Activated CD4-positive, alpha-beta T cell treated with anti-CD3 and anti-CD28 coated beads, Interleukin-10, Interleukin-2, amounts not matched to agents 100 ng/mL and 50 ng/mL, durations not matched to agents 16 hours and 8 hours (primary cell): ENCODE data around the gene LMF1.

Experiments
- DNase-seq: peaks from one replicate; pipeline ENCODE4 v3.0.0-alpha.2; 2020

The LMF1 gene

DNA sequence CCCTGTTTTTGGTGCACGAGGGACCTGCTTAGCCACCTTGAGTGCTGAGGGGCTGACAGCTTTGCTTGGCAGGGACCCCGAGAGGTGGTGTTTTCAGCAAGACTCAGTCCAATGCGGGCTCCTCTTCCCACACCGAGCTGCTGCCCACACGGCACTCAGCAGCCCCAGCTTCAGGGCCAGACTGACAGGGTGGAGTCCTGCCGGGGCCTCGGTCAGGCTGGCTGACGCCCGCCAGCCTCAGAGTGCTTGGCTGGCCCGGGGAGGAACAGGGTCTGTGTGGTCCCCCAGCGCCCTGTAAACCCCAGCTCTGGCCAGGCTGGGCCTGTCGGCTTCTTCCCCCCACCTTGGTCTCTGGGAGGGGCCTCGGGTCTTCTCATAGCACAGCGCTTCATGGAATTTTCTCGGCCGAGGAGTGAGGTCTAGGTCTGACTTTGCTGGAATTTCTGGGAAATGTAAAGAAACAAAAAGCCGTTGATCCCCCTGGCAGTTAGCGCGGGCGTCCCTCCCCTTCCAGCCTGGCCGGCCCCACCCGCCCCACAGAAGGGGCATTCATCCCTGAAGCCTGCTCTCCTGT, 13.4 kb upstream of the LMF1 start:
- DNase-seq: no peak

DNA sequence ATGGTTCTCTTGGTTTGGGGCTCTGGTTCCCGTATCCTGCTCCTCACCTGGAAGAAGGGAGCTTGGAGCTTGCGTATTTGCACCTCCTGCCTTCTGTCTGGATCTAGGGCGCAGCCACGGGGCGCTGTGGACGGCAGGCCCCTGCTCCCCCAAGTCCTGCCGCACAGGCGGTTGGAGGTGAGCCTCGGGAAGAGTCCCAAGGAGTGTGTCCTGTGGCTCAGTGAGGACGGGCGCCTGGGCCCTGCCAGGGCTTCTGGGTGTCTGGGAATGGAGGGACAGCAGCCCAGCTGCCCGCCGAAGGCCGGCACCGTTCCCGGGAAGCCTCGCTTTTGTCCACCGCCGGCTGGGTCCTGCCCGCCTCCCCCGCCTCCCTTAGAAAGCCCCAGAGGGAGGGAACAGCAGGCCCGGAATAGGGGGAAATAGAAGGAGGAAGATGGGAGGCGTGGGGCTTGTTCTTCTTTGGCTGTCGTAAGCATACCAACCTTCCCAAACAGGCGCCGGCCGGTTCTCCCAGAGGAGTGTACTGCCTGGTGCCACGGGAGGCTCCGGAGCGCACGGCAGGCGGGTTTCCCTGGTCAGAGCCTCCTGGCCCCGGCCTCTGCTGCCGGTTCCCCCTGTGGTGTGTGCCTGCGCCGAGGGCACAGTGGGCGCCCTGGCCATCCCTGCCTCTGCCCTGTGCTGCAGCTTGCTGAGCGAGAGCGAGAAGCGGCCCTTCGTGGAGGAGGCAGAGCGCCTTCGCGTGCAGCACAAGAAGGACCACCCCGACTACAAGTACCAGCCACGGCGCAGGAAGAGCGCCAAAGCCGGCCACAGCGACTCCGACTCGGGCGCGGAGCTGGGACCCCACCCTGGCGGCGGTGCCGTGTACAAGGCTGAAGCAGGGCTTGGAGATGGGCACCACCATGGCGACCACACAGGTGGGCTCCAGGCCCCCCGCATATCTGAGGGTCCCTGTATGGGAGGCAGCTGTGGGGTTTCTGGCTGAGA, 12.6 kb upstream of the LMF1 start:
- DNase-seq: no peak

DNA sequence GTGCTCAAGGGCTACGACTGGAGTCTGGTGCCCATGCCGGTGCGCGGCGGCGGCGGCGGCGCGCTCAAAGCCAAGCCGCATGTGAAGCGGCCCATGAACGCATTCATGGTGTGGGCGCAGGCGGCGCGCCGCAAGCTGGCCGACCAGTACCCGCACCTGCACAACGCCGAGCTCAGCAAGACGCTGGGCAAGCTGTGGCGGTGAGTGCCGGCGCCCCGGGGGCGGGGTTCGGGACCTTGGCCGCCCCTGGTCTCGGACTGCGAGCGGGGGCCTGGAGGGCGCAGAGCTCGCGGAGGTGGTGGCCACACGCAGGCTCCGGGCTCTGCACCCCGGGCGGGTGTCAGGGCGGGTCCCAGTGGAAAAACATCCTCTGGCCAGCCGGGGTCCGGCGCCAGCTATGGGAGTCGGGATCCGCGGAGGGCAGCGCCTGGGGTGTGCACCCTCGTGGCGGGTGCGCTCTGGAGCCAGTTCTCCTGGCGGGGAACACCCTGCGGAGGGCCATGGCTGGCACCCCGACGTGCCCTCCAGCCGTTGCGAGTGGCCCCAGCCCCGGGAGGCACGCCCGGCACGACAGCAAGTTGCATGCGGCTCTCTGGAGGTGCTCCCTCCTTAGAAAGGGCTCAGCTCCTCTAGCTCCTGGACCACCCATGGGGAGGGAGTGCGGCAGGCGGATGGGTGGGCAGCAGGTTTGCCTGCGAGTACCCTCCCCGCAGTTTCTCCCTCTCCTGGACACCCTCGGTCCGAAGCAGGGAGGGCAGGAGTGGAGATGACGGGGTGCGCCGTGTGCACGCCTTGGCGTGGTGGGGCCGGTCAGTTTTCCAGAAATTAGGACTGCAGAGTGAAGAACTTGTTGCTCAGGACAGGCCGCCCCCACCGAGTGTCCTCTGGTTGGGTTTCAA, 11.6 kb upstream of the LMF1 start:
- no peak for DNase-seq

DNA sequence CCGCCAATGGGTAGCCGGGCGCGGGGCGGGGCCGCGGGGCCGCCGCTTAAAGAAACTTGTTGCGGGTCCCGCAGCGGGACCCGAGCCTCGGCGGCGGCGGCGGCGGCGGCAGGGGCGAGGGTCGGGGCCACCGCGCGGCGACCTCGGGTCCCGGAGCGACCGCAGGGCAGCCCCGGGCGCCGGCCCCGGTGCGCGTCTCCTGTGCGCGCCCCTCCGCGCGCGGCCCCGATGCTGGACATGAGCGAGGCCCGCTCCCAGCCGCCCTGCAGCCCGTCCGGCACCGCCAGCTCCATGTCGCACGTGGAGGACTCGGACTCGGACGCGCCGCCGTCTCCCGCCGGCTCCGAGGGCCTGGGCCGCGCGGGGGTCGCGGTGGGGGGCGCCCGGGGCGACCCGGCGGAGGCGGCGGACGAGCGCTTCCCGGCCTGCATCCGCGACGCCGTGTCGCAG, 10.9 kb upstream of the LMF1 start, which contains the start of gene SOX8:
Gene SOX8 (plus strand): TSS at position 76 of the 450 bp plus-strand sequence. CDS start 153 bp downstream, at position 229.
- DNase-seq: no peak

DNA sequence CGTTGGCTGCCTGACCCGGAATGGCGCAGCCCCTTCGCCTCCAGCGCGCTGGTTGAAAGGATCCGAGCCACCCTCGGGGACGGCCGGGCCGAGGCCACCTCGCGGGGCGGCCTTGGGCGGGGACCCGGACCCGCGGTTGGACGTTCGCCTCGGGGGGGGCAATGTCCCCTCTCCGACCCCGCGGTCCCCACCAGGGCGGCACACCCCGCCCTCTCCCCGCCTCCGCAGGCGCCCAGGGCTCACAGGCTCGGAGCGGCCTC, 9.7 kb upstream of the LMF1 start:
- no peak for DNase-seq

DNA sequence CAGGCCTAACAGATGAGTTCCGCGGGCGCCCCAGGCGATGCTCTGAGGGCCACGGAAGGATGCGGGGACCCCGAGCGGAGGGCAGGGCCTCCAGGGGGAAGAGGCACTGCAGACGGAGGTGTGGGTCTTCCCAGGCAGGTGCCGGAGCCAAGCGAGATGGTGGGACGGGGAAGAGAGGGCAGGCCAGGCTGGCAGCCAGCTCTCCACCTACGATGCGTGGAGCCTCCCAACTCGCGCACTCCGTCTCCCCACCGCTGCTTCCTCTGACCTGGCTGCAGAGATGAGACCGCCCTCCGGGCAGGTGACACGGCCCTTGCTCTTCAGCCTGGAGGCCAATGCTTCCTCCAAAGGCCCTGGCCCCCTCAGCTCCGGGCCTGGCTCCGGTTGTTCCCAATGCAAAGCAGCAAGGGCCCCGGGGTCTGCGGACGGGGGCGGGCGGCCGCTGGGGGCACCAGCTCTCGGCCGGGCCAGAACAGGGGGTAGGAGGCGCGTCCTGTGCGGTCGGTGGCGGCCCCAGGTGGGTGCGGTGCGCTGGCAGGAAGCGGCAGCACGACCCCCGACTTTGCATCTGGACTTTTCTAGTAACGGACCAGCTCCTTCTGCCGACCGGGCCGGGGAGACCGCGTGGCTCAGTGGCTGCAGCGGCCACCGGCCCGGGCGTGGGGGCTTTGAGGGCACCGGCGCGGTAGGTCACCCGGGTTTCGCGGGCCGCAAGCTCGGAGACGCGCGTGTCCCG, 9.2 kb upstream of the LMF1 start:
- DNase-seq: no peak

DNA sequence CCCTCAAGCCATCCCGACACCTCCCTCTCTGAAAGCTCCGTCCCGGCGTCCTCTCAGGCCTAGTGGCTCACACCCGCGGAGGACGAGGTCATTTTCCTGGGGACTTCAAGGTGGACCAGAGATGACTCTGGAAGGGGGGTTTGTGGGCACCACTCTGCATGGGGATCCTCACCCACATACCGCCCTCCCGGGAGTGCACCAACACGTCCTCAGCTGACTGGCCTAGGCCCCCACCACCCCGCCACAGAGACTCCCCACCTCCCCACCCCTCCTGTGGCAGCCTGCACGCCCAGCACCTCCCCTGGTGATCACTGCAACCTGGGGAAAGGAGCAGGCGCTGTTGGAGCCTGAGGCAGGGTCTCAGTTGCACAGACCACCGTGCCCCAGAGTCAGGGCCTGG, 8.4 kb upstream of the LMF1 start:
- DNase-seq: no peak

DNA sequence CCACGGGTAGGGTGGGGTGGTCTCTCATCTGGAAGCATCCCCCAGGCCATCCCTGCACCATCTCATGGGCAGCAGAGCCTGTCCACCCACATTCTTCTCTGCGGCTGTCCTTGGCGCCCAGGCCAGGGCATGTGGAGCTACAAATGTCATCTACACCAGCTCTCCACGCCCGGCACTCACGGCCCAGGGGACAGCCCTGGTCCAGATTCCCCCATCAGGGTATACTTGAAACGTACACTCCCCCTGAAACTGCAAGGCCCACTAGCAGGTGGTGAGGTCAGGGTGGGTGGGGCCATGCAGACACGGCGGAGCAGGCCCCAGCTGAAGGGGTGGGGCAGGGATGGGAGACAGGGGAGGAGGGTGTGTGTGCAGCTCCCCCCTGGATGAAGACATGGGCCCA, 7.6 kb upstream of the LMF1 start:
- no peak for DNase-seq

DNA sequence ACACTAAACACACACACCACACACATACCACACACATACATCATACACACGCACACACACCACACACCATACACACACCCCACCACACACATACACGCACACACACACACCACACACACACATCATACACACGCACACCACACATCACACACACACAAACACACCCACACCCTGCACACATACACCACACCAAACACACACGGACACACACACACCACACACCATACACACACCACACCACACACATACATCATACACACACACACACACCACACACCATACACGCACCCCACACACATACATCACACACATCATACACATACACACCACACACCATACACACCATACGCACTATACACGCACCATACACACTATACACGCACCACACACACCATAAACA, 7.1 kb upstream of the LMF1 start:
- DNase-seq: no peak

DNA sequence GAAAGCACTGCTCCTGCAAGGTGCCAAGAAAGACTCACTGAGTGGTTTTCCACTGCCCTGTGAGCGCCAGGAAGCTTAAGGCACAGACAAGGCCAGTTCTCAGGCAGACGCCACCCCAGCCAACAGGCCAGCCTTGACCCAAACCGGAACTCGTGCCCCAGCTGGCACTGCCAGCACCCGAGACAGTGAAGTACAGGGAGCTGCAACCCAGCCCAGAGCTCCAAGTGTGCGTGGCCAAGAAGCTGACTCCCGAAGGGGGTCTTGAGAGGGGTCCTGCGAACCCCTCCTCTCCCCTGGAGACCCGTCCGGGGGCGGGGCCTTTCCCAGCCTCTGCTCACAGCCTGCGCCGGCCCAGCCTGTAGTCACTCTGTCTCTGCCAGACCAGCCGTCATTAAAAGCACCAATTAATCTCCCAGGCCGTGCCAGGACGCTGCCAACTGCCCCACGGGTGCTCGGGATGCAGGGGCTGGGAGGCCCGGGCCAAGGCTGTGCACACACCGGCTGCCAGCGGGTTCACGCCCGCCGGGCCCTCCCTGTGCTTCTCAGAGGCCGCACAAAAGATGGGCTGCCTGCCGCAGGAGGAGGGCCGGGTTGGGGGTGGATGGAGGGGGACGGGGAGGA, 6.4 kb upstream of the LMF1 start:
- DNase-seq: no peak

DNA sequence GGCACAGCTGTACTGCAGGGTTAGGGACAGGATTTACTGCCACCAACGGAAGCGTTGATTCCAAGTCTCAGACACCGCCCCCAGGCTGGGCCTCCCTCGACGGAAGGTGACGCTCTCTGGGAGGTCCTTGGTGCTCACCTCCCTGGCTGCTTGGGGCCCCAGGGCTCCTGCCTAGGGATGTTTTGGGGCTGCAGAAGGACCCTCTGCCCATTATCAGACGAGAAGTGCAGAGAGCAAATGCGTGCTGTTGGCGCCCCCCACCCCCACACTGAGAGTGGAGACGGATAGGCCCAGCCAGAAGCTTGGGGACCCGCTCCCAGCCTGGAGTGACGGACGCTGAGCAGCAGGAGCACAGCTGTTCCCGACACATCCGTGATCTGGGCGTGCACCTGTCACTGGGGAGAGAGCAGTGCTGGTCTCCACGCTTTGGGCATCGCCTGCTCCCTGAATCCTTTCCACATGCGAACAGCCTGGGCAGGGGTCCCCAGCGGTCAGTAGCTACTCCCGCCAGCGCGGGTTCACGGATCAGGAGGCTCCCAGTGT, 5.7 kb upstream of the LMF1 start:
- peak; percentile 19 for DNase-seq

DNA sequence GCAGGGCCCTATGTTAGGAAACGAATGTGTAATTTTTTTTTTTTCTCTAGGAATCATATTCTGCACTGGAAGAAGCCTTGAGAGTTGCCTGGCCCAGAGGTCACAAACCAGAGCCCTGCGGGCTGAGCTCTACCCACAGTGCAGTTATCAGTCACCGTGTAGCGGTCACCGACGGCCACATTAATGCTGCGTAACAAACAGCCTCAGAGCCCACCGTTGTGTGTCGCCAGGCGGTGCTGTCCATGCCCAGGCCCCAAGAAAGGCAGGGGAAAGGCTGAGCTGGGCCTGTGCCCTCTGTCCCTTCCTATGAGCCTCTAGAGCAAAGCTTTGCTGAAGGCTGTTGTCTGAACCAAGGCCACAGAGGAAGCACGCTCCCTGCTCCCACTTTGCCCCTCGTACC, 4.5 kb upstream of the LMF1 start:
- DNase-seq: no peak

DNA sequence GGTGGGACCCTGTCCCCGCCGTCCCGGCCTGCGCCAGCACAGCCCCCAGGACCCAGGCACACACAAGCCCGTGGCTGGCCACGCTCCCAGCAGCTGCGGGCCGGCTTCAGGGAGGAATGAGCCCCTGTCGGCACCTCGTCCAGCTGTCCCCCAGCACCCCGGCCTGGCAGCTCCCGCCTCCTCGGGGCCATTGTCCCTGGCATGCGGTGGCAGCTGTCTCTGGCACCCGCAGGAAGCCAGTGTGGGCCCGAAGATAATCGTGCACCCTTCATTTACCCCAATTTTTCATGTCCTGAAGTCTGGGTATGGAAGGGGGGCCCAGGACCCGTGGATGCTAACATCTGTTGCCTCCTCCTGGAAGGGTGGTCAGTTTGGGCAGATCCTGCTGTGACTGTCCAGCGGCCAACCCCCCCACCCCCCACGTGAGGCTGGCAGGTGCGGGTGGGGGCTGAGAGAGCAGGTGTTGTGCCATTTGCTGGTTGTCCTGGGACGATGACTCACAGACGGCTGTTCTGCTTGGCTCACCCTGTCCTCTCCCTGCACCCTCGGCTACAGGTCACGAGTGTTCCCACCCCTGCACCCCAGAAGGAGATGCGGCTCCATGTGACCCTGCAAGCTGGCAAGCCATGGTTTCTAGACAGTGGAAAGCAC, 4.0 kb upstream of the LMF1 start:
- no peak for DNase-seq

DNA sequence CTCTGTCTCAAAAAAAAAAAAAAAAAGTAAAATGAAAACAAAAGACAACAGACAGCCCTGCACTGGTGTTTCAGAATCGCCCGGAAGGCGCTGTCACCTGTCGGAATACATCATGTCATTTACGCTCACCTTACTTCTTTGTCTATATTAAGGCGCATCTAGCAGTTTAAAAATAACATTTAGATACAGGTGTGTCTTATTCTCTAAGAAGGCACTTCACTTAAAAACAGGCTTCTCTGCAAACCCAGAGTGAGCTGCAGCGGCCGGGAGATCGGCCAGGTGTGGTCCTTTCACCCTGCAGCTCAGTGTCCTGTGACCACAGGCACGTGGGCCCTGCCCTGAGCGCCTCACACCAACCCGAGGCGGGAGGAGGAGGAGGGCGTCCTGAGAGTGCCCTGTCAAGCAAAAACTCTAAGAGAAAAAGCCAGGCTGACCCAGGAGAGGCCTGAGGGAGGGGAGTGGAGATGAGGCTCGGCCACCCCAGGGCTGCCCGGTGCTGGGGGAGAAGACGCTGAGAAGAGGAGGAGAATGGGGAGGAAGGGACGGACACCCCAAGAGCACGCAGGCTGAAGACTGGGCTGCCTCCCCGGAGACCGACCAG, 3.3 kb upstream of the LMF1 start:
- no peak for DNase-seq

DNA sequence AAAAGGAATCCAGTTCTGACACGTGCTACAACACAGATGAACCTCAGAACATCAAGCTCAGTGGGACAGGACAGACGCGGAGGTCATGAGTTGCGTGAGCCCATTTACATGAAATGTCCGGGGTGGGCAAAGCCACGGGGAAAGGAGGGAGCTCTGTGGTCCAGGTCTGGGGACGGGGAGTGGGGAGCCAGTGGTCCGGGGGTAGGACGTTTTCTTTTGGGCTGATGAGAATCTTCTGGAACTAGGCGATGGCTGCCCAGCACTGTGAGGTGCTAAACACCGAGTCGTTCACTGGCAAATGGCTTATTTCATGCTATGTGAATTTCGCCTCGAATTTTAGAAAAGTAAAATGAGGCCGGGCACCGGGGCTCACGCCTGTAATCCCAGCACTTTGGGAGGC, 2.6 kb upstream of the LMF1 start:
- no peak for DNase-seq

DNA sequence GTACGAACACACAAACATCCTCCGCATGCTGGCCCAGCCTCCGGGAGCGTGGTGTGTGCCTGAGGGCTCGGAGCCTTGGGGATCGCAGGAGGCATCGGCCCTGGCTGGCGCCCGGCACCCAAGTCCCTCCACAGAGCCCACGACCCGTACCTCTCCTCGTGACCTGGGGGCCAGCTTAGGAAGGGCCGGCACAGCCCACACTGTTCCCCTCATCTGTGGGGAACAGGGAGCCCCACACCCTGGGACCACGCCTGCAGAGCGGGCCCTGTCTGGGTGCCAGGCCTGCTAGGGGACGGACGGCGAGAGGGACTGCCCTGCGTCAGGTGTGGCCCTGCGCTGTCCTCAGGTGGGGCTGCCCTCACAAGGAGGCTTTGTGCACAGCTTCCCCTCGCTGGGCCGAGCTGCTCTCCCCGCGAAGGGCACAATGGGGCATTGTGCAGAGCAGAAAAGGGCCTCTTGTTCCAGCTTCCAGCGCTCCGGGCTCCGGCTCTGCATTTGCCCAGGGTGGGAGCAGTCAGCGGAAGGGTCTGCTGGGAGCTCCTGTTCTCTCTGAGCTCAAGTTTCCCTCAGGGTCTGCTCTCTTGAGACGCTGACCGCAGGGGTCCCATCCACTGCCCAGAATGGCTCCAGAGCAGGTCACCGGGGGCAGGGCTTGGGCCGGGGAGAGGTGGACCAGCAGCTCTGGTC, 1.7 kb upstream of the LMF1 start:
- DNase-seq: no peak

DNA sequence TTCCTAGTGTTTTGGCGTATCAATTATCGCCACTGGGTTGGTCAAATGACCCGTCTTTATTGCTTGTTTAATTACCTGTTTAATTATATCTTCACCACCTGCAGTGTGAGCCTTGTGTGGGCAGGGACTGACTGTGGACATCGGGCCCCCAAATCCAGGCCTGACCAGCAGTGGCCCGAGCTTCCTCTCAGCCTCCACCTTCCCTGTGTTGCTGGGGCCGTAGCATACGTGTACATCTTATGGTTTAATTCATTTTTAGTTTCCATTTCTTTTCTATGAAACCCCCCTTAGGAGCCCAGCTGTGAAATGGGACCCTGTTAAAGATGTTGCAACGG, 1.2 kb upstream of the LMF1 start:
- DNase-seq: no peak

DNA sequence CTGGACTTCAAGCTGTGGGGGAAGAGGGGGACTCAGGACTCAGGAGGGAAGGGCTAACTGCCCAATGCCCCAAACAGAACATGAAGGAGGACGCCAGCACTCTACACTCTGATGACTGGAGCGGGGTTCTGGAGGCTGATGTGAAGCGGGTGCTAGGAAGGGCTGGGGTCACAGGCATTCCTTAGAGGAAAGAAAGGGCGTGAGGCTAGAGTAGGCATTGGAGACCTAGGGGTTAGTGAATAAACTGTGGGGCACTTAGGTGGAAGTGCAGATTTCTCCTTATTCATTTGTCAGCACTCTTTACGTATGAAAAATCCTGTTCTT, 760 bp upstream of the LMF1 start:
- no peak for DNase-seq

DNA sequence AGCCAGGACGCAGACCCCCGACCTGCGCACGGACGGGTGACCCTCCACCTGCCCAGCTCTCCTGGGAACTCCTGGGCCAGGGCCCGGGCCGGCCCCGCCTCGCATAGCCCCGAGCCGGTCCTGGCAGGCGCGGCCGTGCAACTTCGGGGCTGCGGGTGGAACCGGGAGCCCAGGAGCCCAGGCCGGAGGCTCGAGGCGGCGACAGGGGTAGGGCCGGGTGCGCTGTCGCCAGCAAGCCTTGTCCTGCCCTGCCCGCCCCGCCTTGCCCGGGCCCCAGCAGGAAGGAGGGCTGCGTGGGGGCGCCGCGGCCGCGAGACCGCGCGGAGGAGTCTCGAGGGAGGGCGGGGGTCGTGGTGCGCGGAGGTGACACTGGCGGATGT, 408 bp downstream of the LMF1 start:
- DNase-seq: no peak

DNA sequence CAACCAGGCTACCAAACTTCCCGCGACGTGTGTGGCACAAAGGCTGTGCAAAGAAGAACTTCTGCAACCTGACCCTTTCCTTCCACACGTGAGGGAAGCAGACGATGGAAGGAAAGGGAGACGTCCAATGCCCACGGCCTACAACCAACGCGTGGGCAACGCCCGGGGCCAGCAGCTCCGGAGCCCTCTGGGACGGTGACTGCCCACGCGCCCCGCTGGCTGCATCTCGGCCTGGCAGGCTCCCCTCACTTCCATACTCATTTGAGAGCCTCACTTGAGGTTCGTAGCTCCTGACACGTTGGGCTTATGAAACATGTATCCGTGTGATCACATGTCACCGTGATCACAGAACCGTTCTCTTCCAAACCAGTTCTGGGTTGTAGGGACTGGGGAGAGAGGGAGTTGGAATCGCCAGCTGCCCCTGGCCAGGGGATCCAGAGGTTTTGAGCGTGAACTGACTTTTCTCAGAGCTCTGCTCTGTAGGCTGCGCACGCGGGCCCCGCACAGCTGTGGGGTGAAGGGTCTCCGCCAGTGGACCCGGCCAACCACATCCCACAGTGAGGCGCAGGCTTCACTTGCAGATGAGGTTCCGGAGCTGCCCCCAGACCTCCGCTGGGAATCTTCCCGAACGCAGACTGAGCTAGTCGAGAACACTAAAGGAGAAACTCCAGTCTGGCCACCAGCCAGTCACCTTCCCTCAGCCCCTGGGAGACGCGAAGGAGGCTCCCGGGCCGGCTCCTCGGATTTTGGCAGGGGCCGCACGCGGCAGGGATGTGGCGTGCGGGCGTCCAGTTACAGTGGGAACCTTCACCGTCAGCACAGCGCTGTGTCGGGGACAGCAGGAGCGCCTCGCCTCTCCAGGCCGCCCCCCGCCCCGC, 1.0 kb downstream of the LMF1 start:
- no peak for DNase-seq
